ENCODE data around the gene LAG3.

Gene LAG3

GRCh38 chr12:6753772-6754356 lies 18.5 kb upstream of the LAG3 start:
- DNase-seq = no peak

- DNase-seq = no peak
Observed at GRCh38 chr12:6754411-6754810, 17.9 kb upstream of the LAG3 start.

GRCh38 chr12:6757028-6757690 lies 15.2 kb upstream of the LAG3 start:
- DNase-seq = no peak

- no peak for DNase-seq
Observed at GRCh38 chr12:6758506-6759095, 13.7 kb upstream of the LAG3 start.

- no peak for DNase-seq
Observed at GRCh38 chr12:6759741-6760140, 12.6 kb upstream of the LAG3 start.

GRCh38 chr12:6763380-6763779 lies 8.9 kb upstream of the LAG3 start:
- DNase-seq = no peak

GRCh38 chr12:6764011-6764828 lies 8.1 kb upstream of the LAG3 start:
- peak; percentile 47 for DNase-seq

- DNase-seq = no peak
Observed at GRCh38 chr12:6765048-6765633, 7.2 kb upstream of the LAG3 start.

GRCh38 chr12:6765634-6766581 lies 6.4 kb upstream of the LAG3 start, which contains the start of gene PTMS:
PTMS (plus strand) TSS chr12:6766363; CDS start chr12:6766706, 343 bp downstream.
- peak; percentile 29 for DNase-seq

- peak; percentile 60 for DNase-seq
Observed at GRCh38 chr12:6766651-6767349, 5.5 kb upstream of the LAG3 start.

GRCh38 chr12:6767353-6768319 lies 4.7 kb upstream of the LAG3 start:
- no peak for DNase-seq

GRCh38 chr12:6768437-6768914 lies 3.8 kb upstream of the LAG3 start:
- no peak for DNase-seq

GRCh38 chr12:6768990-6769389 lies 3.3 kb upstream of the LAG3 start:
- no peak for DNase-seq

- DNase-seq = no peak
Observed at GRCh38 chr12:6769666-6770065, 2.7 kb upstream of the LAG3 start.

- no peak for DNase-seq
Observed at GRCh38 chr12:6770094-6770493, 2.2 kb upstream of the LAG3 start.

- no peak for DNase-seq
Observed at GRCh38 chr12:6770600-6770999, 1.7 kb upstream of the LAG3 start.

- DNase-seq = no peak
Observed at GRCh38 chr12:6771091-6771495, 1.2 kb upstream of the LAG3 start.

GRCh38 chr12:6771509-6772330 lies 600 bp upstream of the LAG3 start:
- no peak for DNase-seq

Measured in activated naive CD4-positive, alpha-beta T cell treated with Interleukin-2 at 50 U/mL for 16 hours (primary cell).